Stimulated activated CD4-positive, alpha-beta T cell treated with anti-CD3 and anti-CD28 coated beads, Interleukin-2, amount 100 ng/mL, for 4 hours (primary cell): ENCODE results near the gene SLC16A9.

Experiments
- DNase-seq: peaks from one replicate; pipeline ENCODE4 v3.0.0-alpha.2; 2020; ENCODE audit warnings: low read depth

SLC16A9 gene

GRCh38 chr10:59719374-59719773, 9.7 kb upstream of the SLC16A9 start:
- DNase-seq: no peak

GRCh38 chr10:59718257-59718656, 8.6 kb upstream of the SLC16A9 start:
- DNase-seq: no peak

DNA sequence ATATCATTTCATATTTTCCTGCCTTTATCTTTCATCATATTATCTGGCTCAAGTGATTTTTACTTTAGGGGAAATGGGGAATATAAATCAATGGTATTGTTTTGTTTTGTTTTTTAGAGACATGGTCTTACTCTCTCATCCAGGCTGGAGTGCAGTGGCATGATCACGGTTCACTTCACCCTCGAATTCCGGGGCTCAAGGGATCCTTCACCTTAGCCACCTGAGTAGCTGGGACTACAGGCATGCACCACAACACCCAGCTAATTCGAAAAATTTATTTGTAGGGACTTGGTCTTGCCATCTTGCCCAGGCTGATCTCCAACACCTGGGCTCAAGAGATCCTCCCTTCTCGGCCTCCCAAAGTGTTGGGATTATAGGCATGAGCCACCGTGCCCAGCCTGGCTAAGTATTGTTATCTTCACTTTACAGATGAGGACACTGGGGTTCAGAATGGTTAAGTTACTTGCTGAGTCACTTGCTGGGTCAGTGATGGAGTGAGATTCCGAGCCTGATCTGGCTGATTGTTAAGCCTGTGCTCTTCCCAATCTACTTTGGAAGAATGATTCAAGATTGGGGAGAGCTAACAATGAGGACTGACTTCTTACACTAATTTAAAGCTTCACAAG, 3.7 kb upstream of the SLC16A9 start:
- DNase-seq: no peak

- DNase-seq: no peak
Observed at GRCh38 chr10:59711871-59712494, 2.3 kb upstream of the SLC16A9 start.

GRCh38 chr10:59708816-59709394, 745 bp downstream of the SLC16A9 start:
- no peak for DNase-seq

DNA sequence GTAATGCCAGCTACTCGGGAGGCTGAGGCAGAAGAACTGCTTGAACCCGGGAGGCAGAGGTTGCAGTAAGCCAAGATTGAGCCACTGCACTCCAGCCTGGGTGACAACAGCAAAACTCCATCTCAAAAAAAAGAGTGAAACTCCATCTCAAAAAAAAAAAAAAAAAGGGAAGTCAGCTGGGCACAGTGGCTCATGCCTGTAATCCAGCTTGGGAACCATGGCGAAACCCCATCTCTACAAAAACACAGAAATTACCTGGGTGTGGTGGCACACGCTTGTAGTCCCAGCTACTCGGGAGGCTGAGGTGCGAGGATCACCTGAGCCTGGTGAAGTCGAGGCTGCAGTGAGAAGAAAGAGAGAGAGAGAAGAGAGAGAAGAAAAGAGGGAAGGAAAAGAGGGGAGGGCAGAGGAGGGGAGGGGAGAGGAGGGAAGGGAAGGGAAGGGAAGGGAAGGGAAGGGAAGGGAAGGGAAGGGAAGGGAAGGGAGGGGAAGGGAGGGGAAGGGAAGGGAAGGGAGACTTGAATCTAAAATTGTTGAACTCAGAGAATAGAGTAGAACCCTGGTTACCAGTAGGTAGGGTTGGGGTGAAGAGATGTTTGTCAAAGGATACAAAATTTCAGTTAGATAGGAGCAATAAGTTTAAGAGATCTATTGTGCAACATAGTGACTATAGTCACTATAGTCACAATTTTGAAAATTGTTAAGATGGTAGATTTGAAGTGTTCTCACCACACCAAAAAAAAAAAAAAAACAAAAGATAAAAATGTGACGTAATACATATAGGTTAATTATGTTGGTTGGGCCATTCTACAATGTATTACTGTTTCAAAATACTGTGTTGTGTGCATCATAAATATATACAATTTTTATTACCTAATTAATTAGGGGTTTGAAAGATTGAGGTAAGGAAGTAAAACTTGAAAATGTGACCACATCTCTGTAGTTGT, 2.5 kb downstream of the SLC16A9 start:
- no peak for DNase-seq

DNA sequence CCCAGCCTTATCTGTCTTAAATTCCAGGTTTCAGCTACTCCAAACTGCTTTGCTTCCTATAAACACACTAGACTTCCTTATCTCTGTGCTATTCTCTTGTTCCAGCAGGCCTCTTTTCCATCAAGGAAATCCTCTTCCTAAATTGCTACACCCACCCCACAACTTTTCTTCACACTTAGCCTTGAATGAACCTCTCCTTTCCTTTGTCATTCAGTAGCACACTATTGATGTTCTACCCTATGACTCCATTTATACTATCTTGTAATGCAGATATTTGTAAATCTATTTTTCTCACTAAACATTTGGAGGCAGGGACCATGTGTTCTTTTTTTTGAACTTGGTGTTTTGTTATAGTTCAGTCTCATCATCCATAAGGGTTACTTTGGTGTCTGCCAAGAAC, 3.7 kb downstream of the SLC16A9 start:
- no peak for DNase-seq

- DNase-seq: no peak
Observed at GRCh38 chr10:59704630-59705029, 5.0 kb downstream of the SLC16A9 start.

GRCh38 chr10:59702347-59702746, 7.3 kb downstream of the SLC16A9 start:
- DNase-seq: no peak

DNA sequence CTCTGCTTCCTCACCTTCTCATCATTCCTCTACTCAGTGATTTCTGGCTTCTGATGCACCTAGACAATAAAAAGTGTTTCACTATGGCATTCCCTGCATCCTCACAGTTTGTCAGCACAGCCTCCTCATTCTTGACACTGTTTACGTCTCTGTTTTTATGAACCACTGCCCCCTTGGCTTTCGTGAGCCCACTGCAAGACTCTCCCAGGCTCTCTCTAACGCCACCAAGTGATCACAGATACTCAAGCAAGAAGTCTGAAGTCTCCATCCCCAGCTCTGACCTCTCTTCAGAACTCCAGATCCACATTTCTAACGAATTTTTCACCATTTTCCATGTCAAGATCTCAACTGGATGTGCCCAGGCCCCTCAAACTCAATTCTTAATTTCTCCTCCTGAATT, 8.9 kb downstream of the SLC16A9 start:
- no peak for DNase-seq

- no peak for DNase-seq
Observed at GRCh38 chr10:59698326-59698725, 11.3 kb downstream of the SLC16A9 start.

GRCh38 chr10:59695637-59696036, 14.0 kb downstream of the SLC16A9 start:
- DNase-seq: no peak

DNA sequence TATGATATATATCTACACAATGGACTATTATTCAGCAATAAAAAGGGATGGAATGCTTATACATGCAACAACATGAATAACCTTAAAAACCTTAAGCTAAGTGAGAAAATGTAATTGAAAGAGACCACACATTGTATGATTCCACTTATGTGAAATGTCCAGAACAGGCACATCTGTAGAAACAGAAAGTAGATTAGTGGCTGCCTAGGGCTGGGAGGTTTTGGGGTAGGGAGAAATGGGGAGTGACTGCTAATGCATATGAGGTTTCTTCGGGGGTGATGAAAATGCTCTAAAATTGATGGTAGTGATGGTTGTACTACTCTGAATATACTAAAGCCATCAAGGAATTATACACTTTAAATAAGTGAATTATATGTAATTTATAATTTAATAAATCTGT, 14.7 kb downstream of the SLC16A9 start:
- DNase-seq: no peak

DNA sequence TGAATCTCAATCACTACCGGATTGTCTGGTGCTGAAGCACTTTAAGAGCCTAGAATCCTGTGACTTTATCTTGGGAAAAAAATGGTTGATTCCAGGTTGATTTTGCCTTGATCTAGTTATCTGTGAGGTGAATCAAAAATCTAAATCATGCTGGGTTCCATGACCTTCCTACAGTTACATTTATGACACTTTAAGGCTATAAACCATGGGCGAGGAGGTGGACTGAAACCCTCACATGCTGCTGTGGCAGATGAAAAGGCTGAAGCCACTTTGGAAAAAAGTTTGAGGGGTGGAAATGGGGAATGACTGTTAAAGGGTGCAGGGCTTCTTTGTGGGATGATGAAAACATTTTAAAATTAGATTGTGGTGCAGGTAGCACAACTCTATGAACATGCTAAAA, 17.5 kb downstream of the SLC16A9 start:
- no peak for DNase-seq

DNA sequence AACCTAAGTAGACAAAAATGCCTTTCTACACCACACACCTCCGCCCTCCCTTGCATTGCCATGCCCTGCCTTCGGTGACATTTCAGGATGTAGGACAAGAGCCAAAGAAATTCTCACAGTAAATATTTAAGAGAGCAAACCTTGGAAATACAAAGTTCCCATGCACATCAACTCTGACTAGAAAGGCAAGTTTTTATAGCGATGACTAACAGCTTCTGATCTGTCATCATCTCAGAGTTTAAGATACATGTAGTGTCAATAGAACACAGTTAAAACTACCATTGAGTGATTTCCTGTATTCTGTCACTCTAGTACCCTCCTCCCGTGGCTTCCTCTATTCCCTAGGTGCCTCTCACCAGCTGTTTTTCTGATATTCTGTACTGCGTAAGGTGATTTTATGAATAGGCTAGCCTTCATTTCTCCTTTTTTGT, 20.7 kb downstream of the SLC16A9 start:
- no peak for DNase-seq

- DNase-seq: no peak
Observed at GRCh38 chr10:59687657-59688056, 22.0 kb downstream of the SLC16A9 start.

GRCh38 chr10:59684006-59684405, 25.6 kb downstream of the SLC16A9 start:
- no peak for DNase-seq

DNA sequence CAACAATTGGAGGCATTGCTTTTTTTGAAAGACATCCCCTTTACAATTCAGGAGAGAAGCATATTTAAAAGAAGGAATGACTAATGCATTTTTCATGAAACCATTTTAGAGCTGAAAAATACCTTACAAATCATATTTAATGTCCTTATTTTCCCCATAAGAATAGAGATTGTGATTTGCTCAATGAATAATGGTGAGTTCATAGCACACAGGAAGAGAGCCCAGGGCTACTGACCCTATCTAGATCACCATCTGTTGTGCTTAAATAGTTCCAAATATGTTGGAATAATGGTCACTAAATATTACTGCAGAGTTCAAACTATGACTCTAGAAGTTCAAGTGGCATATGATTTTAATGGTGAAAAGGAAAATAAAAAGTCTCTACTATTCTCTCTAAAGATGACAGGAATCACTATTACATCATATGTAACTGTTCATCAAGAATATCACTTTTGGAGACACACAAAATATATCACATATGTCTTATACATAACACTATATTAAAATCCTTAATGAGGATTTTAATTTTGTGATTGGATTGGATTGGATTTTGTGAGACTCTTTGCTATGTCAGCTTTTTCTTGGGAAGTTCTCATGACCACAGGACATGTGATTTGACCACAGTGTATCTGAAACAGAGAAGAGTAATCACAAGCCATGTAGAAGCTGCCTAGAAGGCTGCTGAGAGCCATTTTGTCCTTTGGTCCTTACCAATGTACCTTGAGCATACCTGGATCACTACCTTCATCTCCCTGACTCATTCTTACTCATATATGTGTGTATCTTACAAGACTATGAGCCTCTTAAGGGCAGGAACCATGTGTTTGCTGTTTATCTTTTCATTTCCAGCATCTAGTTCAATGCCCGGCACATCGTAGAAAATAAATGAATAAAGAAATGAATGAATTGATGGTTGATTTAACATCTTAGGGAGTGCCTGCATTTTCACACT, 26.4 kb downstream of the SLC16A9 start:
- DNase-seq: no peak

GRCh38 chr10:59680199-59680598, 29.5 kb downstream of the SLC16A9 start:
- no peak for DNase-seq

DNA sequence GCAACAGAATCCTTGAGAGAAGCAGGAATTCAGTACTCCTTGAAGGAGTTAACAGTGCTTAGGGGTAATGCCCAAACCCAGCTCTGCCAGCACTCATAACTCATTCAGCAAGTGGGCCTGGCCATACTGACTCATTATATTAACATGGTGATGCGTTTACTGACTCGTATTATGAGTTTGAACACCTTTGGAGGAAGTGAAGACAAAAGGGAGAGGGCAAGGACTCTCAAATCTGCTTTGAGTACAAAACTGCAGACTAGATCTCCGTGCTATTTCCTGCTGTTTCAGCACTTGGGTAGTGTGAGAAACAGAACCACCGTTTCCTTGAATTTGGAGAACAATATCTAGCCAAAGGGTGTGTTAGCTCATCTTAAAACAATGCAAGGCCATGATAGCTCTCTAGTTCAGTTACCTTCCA, 30.8 kb downstream of the SLC16A9 start:
- no peak for DNase-seq

- no peak for DNase-seq
Observed at GRCh38 chr10:59677253-59677831, 32.3 kb downstream of the SLC16A9 start.
